H9 (cell line): ENCODE results near the gene RDH14. TPM values are rescaled to one million over a fixed set of nuclear protein-coding genes. Genes with fewer than 3 reads are reported as not detected.

Experiments
- DNase-seq: peaks from one replicate; pipeline ENCODE4 v3.0.0-alpha.2; 2017
- H2AFZ ChIP-seq: one replicate; pipeline ENCODE4 v1.6.1; 2013; ENCODE audit warnings: mild to moderate bottlenecking, low read length, control low read depth, moderate library complexity
- H2AK5ac ChIP-seq: 2 replicates; pipeline ENCODE4 v1.6.1; 2013; ENCODE audit warnings: low read length, control low read depth, mixed read lengths; ENCODE audit not compliant: insufficient read length
- H2BK120ac ChIP-seq: one replicate; pipeline ENCODE4 v1.6.1; 2013; ENCODE audit warnings: low read depth, mild to moderate bottlenecking, low read length, control low read depth, inconsistent platforms; ENCODE audit not compliant: poor library complexity, severe bottlenecking
- H2BK12ac ChIP-seq: 2 replicates; pipeline ENCODE4 v1.6.1; 2013; ENCODE audit warnings: low read length, control low read depth, mixed read lengths, low read depth; ENCODE audit not compliant: insufficient read length
- H2BK15ac ChIP-seq: 2 replicates; pipeline ENCODE4 v1.6.1; 2013; ENCODE audit warnings: low read depth, low read length, control low read depth
- H2BK20ac ChIP-seq: one replicate; pipeline ENCODE4 v1.6.1; 2013; ENCODE audit warnings: low read depth, mild to moderate bottlenecking, low read length, control low read depth, inconsistent platforms; ENCODE audit not compliant: poor library complexity, severe bottlenecking
- H2BK5ac ChIP-seq: 2 replicates; pipeline ENCODE4 v1.6.1; 2013; ENCODE audit warnings: low read length, control low read depth, mixed read lengths; ENCODE audit not compliant: insufficient read length
- H3K14ac ChIP-seq: 2 replicates; pipeline ENCODE4 v1.6.1; 2013; ENCODE audit warnings: low read length, control low read depth; ENCODE audit not compliant: insufficient read depth
- H3K18ac ChIP-seq: 2 replicates; pipeline ENCODE4 v1.6.1; 2013; ENCODE audit warnings: low read depth, mild to moderate bottlenecking, mixed read lengths, low read length, control low read depth; ENCODE audit not compliant: insufficient read length
- H3K23ac ChIP-seq: 2 replicates; pipeline ENCODE4 v1.6.1; 2013; ENCODE audit warnings: low read length, control low read depth, mixed read lengths, low read depth; ENCODE audit not compliant: insufficient read length
- H3K23me2 ChIP-seq: 2 replicates; pipeline ENCODE4 v1.6.1; 2013; ENCODE audit warnings: low read depth, mild to moderate bottlenecking, mixed read lengths, low read length, control low read depth; ENCODE audit not compliant: insufficient read length, poor library complexity, severe bottlenecking
- H3K27ac ChIP-seq: 2 replicates; pipeline ENCODE4 v1.5.1; 2013; ENCODE audit warnings: low read length, control low read depth, mixed read lengths, low read depth; ENCODE audit not compliant: insufficient read length
- H3K27me3 ChIP-seq: 2 replicates; pipeline ENCODE4 v1.6.1; 2013; ENCODE audit warnings: low read length, control low read depth, inconsistent platforms; ENCODE audit not compliant: insufficient read depth
- H3K4ac ChIP-seq: 2 replicates; pipeline ENCODE4 v1.6.1; 2013; ENCODE audit warnings: low read depth, mild to moderate bottlenecking, control low read depth, inconsistent platforms, low read length, moderate library complexity
- H3K4me1 ChIP-seq: 2 replicates; pipeline ENCODE4 v1.6.1; 2013; ENCODE audit warnings: low read length, control low read depth, inconsistent platforms; ENCODE audit not compliant: insufficient read depth
- H3K4me2 ChIP-seq: 2 replicates; pipeline ENCODE4 v1.6.1; 2013; ENCODE audit warnings: low read length, control low read depth, mixed read lengths; ENCODE audit not compliant: insufficient read length, insufficient read depth
- H3K56ac ChIP-seq: 2 replicates; pipeline ENCODE4 v1.6.1; 2013; ENCODE audit warnings: low read depth, mild to moderate bottlenecking, mixed read lengths, low read length, control low read depth; ENCODE audit not compliant: insufficient read length
- H3K79me1 ChIP-seq: 2 replicates; pipeline ENCODE4 v1.6.1; 2013; ENCODE audit warnings: low read depth, mild to moderate bottlenecking, moderate library complexity, low read length, control low read depth, inconsistent platforms; ENCODE audit not compliant: insufficient read depth, poor library complexity, severe bottlenecking
- H3K79me2 ChIP-seq: 2 replicates; pipeline ENCODE4 v1.6.1; 2013; ENCODE audit warnings: low read length, control low read depth, inconsistent platforms; ENCODE audit not compliant: insufficient read depth
- H3K9ac ChIP-seq: 2 replicates; pipeline ENCODE4 v1.6.1; 2013; ENCODE audit warnings: low read length, control low read depth, mixed read lengths; ENCODE audit not compliant: insufficient read length; ENCODE audit errors: extremely low read depth
- H3K9me3 ChIP-seq: one replicate; pipeline ENCODE4 v1.6.1; 2013; ENCODE audit warnings: low read depth, low read length, inconsistent platforms; ENCODE audit not compliant: control insufficient read depth
- H3T11ph ChIP-seq: one replicate; pipeline ENCODE4 v1.6.1; 2013; ENCODE audit warnings: mild to moderate bottlenecking, low read length, control low read depth, inconsistent platforms
- H4K20me1 ChIP-seq: one replicate; pipeline ENCODE4 v1.6.1; 2013; ENCODE audit not compliant: control insufficient read depth, insufficient read length, insufficient read depth
- H4K5ac ChIP-seq: 2 replicates; pipeline ENCODE4 v1.6.1; 2013; ENCODE audit warnings: low read depth, mild to moderate bottlenecking, mixed read lengths, low read length, control low read depth; ENCODE audit not compliant: insufficient read length
- H4K8ac ChIP-seq: replicated peaks from 2 replicates; pipeline ENCODE4 v1.6.1; 2013; ENCODE audit warnings: low read length, control low read depth, mixed read lengths, low read depth; ENCODE audit not compliant: insufficient read length
- H4K91ac ChIP-seq: 2 replicates; pipeline ENCODE4 v1.6.1; 2013; ENCODE audit warnings: low read depth, mild to moderate bottlenecking, moderate library complexity, mixed read lengths, low read length, control low read depth; ENCODE audit not compliant: insufficient read length
- H3K27ac Mint-ChIP-seq, 3 experiments: 2 replicates in 2 of 3; 3 replicates in 1 of 3; pipeline ENCODE4 v1.8.0; 2020 to 2021; ENCODE audit warnings: mixed read lengths in 3 of 3, mild to moderate bottlenecking in 1 of 3, moderate library complexity in 1 of 3
- H3K27me3 Mint-ChIP-seq: 2 replicates; pipeline ENCODE4 v1.8.0; 2021; ENCODE audit warnings: low read depth, mild to moderate bottlenecking, moderate library complexity, mixed read lengths
- H3K36me3 Mint-ChIP-seq, 3 experiments: 2 replicates in 2 of 3; 3 replicates in 1 of 3; pipeline ENCODE4 v1.8.0; 2020 to 2021; ENCODE audit warnings: low read depth in 3 of 3, mixed read lengths in 3 of 3; ENCODE audit not compliant: insufficient read depth in 1 of 3
- H3K4me1 Mint-ChIP-seq, 2 experiments: 2 replicates each; pipeline ENCODE4 v1.8.0; 2020; ENCODE audit warnings: mixed read lengths in 2 of 2
- H3K4me3 Mint-ChIP-seq, 2 experiments: 2 replicates in 1 of 2; 3 replicates in 1 of 2; pipeline ENCODE4 v1.8.0; 2020 to 2021; ENCODE audit warnings: mild to moderate bottlenecking in 2 of 2, mixed read lengths in 2 of 2, moderate library complexity in 1 of 2
- H3K9me3 Mint-ChIP-seq, 2 experiments: 2 replicates in 1 of 2; 3 replicates in 1 of 2; pipeline ENCODE4 v1.8.0; 2020; ENCODE audit warnings: mild to moderate bottlenecking in 2 of 2, mixed read lengths in 2 of 2, moderate library complexity in 1 of 2
- WGBS: extraction: QIAGEN DNeasy Blood & Tissue Kit; methylation state at CpG from one replicate; pipeline ENCODE4 v1.1.7; 2013; ENCODE audit warnings: missing lambda C conversion rate, low lambda C conversion rate, mixed read lengths; ENCODE audit not compliant: insufficient read length; ENCODE audit errors: extremely low coverage; 5-methylcytosine and 5-hydroxymethylcytosine counted together
- total RNA-seq: library from RNA; stranded (reverse); gene quantifications from 2 replicates; pipeline ENCODE4 v1.2.1, GENCODE V29; 2021
- TF ChIP-seq, protein P1 (sequence below): fragments of 200-600 bp; sonication (generic); conservative IDR thresholded peaks from 3 replicates; pipeline ENCODE4 v1.8.0; 2021; ENCODE audit warnings: antibody characterized with exemption, mild to moderate bottlenecking

The RDH14 gene
- total RNA-seq, 1 experiment from 2014 or later, result 25.5 TPM

DNA sequence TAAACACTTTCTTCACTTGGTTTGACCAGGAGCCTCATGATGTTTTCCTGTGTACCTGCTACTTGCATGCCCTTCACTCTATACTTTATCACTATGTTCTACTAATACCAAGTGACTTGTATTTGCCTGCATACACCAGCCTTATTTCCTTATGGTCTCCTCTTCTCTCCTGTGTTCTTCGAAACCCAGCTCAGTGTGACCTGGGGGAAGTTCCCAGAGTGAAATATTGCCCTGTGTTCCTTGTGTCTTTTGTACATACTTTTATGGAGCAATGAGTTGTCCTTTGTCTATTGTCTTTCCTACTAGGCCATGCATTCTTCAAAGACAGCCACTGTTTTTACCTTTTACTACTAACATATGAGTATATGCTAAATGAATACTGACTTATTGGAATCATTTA lies 28.3 kb upstream of the RDH14 start:
- Histone ChIP-seq H3K79me2 (no peaks in the 10 kb centered on the region), H3K4me1 (no peaks in the 10 kb centered on the region), H3K9ac (no peak overlapping the region), H2BK5ac (no peak overlapping the region), H4K5ac (no peak overlapping the region), H2AFZ (no peak overlapping the region), H2BK120ac (no peak overlapping the region), H4K91ac (no peak overlapping the region), H3K14ac (no peak overlapping the region), H2BK15ac (no peak overlapping the region), H2BK12ac (no peak overlapping the region), H3K9me3 (no peaks in the 10 kb centered on the region), H2BK20ac (no peak overlapping the region), H4K8ac (no peak overlapping the region), H3K18ac (no peak overlapping the region), H3K27ac (no peak overlapping the region), H3K4me2 (no peak overlapping the region), H4K20me1 (no peaks in the 10 kb centered on the region), H3T11ph (no peak overlapping the region), H3K79me1 (no peaks in the 10 kb centered on the region), H3K23me2 (no peaks in the 10 kb centered on the region), H3K27me3 (no peaks in the 10 kb centered on the region), H2AK5ac (no peak overlapping the region), H3K4ac (no peak overlapping the region), H3K56ac (no peak overlapping the region), H3K23ac (no peak overlapping the region)
- Mint-ChIP-seq H3K4me1 (peaks cover 0 to 5% of the 10 kb centered on the region in 2 experiments; a peak in 1 of 4 replicates), H3K4me3 (no peak overlapping the region), H3K9me3 (peaks cover 0 to 3% of the 10 kb centered on the region in 2 experiments; a peak in 2 of 5 replicates), H3K27me3 (no peaks in the 10 kb centered on the region), H3K36me3 (no peaks in the 10 kb centered on the region; a peak in 3 of 7 replicates), H3K27ac (no peak overlapping the region)
- no CpG with 5 or more reads among the region's 1 CpG for WGBS
- TF ChIP-seq, protein P1, sequence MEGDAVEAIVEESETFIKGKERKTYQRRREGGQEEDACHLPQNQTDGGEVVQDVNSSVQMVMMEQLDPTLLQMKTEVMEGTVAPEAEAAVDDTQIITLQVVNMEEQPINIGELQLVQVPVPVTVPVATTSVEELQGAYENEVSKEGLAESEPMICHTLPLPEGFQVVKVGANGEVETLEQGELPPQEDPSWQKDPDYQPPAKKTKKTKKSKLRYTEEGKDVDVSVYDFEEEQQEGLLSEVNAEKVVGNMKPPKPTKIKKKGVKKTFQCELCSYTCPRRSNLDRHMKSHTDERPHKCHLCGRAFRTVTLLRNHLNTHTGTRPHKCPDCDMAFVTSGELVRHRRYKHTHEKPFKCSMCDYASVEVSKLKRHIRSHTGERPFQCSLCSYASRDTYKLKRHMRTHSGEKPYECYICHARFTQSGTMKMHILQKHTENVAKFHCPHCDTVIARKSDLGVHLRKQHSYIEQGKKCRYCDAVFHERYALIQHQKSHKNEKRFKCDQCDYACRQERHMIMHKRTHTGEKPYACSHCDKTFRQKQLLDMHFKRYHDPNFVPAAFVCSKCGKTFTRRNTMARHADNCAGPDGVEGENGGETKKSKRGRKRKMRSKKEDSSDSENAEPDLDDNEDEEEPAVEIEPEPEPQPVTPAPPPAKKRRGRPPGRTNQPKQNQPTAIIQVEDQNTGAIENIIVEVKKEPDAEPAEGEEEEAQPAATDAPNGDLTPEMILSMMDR, result no peak
- DNase-seq, result no peak
